Dermis blood vessel endothelial cell (primary cell): ENCODE data around the gene BANK1. TPM values are rescaled to one million over a fixed set of nuclear protein-coding genes. Genes with fewer than 3 reads are reported as not detected.

ENCODE experiments used
- DNase-seq: peaks from one replicate; pipeline ENCODE4 v3.0.0; 2010
- total RNA-seq: library from RNA; depleted of rRNA; stranded (reverse); fragments of >200 nt; gene quantifications from 2 replicates; pipeline ENCODE4 v1.2.3, GENCODE V29; 2014

The BANK1 gene
- total RNA-seq, 1 donor from 2014 or later, result not detected

DNA sequence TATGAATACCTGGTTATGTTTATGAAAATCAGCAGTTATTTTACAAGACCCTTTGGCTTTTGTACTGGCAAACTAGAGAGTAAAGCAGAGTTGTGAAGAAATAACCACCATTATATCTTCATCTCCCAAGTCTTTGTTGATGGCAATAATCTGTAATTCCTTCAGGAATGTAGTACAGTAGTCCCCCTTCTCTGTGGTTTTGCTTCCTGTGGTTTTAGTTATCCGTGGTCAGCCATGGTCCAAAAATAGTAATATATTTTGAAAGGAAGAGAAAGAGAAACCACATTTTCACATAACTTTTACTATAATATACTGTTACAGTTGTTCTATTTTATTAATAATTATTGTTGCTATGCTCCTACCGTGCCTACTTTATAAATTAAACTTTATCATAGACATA, 27.8 kb downstream of the BANK1 start:
- no peak for DNase-seq

- no peak for DNase-seq
Observed at GRCh38 chr4:101823864-101824263, 33.3 kb downstream of the BANK1 start.

- no peak for DNase-seq
Observed at GRCh38 chr4:101824500-101824899, 34.0 kb downstream of the BANK1 start.

DNA sequence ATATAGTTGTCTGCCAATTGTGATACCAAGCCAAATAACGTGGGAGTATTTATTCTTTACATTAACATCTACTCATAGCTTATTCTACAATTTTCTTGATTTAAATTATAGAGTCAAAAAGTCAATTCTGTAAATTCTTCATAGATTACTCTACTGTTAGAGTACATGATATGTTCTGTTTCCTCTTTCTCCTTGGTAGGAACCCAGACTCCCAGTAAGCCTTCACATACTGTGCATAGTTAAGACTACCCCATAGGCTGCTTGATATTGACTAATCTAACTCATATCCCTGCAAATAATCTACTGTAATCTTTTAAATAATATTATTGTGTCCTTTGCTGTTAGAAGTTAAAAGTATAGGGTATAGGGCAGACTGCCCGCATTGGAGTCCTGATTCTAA, 35.4 kb downstream of the BANK1 start:
- DNase-seq, result no peak

DNA sequence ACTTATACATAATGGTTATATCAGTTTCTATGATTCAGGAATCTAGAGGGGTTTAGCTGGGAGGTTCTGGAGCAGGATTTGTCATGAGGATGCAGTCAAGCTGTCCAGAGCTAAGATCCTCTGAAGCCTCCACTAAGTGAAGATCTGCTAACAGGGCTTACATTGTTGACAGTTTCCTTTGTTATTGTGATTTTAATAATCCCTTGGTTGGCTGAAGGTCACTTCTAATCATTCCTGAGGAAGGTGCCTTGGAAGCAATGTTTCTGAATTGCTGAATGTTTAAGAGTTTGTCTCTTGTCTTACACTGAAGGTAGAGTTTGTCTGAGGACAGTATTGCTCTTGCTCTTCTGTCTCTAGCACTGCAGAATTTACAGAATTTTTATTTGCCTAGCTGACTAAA, 41.3 kb downstream of the BANK1 start:
- DNase-seq, result no peak

- DNase-seq, result no peak
Observed at GRCh38 chr4:101833480-101833879, 43.0 kb downstream of the BANK1 start.

GRCh38 chr4:101835121-101835904, 44.8 kb downstream of the BANK1 start:
- peak; percentile 5 for DNase-seq

DNA sequence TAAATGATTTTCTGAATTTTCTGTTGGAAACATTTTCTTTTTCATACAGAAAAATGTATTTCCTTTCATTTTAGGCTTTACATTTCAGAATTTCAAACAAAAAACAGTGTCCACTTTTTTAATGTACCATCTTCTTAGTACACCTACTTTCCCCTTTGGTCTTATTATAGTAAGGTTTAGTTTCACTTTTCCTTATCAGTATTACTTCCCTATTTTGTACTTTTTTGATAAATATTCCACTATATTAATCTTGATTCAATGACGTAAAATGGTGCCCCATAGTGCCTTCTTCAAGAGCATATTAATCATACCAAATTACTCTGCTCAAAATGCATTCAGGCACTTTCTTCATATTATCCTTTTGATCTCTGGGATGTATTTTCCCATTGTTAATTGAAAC, 52.5 kb downstream of the BANK1 start:
- DNase-seq, result no peak

GRCh38 chr4:101846550-101846949, 56.0 kb downstream of the BANK1 start:
- no peak for DNase-seq

DNA sequence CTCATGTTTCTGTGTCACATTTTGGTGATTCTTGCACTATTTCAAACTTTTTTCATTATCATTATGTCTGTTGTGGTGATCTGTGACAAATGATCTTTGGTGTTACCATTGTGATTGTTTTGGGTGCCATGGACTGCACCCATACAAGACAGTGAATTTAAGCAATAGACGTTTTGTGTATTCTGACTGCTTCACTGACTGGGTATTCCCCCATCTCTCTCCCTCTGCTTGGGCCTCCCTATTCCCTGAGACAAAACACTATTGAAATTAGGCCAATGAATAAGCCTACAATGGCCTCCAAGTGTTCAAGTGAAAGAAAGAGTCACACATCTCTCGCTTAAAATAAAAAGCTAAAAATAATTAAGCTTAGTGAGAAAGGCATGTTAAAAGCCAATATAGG, 60.2 kb downstream of the BANK1 start:
- no peak for DNase-seq

DNA sequence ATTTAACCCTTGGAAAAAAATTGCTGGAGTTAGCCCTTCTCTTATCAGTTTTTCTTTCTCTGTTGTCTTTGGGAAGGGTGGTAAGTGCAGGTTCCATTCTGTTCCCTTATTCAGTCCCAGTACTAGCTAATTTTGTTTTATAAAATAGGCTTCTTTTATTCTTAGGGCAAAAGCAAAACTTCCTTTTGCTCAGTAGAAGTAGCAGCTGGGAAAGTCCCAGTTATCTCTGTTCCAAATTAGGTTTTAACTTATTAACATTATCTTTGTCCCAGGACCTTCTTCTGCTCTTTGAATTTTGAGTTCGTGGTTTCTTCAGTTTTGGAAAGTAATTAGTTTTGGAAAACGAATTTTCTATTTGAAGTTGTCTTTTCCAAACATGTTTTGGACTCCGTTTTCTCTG, 61.1 kb downstream of the BANK1 start:
- DNase-seq, result no peak

DNA sequence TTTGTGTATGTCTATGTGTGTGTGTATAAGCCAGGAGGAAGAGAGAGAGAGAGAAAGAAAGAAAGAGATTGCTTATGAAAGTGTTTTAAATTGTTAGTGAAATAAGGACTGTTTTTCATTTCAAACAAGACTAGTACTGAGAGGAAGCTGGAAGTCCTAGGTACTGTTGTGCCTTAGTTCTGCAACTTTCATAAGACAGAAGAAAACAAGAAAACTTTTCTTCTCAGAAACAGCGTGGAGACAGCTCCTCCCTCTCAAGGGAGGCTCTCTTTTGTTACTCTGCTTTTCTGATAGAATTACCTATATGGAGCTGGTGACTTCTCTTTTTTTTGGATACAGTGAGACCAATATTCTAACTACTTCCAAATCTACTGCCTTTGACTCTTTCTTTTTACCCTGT, 62.5 kb downstream of the BANK1 start:
- DNase-seq, result no peak

GRCh38 chr4:101853691-101854090, 63.2 kb downstream of the BANK1 start:
- no peak for DNase-seq

GRCh38 chr4:101855239-101855638, 64.7 kb downstream of the BANK1 start:
- no peak for DNase-seq

DNA sequence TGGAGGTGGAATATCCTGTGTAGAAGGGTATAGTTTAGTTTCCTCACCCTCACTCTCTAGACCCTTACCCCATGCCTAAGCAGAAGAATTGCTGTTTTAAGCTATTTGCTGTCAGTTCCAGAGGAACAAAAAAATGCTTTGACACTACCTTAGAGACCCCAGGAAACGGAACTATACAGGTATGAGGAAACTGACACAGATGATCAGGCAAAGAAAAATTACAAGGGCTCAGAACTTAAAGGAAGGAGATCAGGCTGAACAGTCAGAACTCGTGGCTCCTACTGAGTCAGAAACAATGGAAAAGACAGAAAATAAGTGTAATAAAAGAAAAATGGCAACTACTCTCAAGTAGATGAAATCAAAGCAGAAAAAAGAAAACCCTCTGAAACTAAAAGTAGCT, 65.6 kb downstream of the BANK1 start:
- DNase-seq, result no peak

GRCh38 chr4:101857176-101857575, 66.6 kb downstream of the BANK1 start:
- no peak for DNase-seq

DNA sequence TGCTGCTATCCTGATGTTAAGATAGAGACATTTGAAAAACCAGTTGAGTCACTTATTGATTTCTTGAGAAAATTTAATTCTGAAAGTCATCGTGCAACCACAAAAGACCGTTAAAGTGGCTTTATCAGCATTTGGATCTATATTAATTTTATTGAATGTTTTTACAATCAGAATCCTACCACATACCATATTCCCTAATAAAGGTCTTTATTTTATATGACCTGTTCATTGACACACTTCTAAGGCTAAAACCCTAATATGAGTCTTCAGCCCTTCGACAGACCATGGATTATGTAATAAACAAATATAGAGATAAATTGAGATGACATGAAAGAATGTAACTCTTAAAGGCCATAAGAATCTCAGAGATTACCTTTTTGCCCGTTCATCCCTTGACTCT, 68.1 kb downstream of the BANK1 start:
- DNase-seq, result no peak

- DNase-seq, result peak; percentile 26
Observed at GRCh38 chr4:101862595-101862994, 72.1 kb downstream of the BANK1 start.

GRCh38 chr4:101864660-101865059, 74.1 kb downstream of the BANK1 start:
- DNase-seq, result no peak

GRCh38 chr4:101865501-101866062, 75.1 kb downstream of the BANK1 start:
- DNase-seq, result no peak

GRCh38 chr4:101870874-101871273, 80.3 kb downstream of the BANK1 start:
- DNase-seq, result no peak

- DNase-seq, result no peak
Observed at GRCh38 chr4:101871962-101872676, 81.6 kb downstream of the BANK1 start.

DNA sequence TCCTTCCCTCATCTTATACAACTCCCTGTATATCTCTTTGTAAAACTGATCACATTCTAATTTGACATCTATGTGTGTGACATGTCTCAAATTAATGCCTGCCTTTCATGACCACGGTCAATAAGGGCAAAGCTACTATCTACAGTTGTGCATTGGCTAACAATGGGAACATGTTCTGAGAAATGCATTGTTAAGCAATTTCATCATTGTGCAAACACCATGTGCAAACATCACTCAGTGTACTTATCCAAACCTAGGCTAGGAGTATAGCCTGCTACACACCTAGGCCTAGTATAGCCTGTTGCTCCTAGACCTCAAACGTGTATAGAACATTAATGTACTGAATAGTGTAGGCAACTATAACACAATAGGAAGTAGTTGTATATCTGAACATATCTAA, 95.0 kb downstream of the BANK1 start:
- DNase-seq, result no peak

GRCh38 chr4:101886826-101887225, 96.3 kb downstream of the BANK1 start:
- no peak for DNase-seq
